Measurements from ENCODE around the gene MCCD1.
"Not testable (repeated sequence)": the region's sequence is repeated elsewhere in the genome, so short reads cannot be mapped to it uniquely, and the experiment has no call there.

DNA sequence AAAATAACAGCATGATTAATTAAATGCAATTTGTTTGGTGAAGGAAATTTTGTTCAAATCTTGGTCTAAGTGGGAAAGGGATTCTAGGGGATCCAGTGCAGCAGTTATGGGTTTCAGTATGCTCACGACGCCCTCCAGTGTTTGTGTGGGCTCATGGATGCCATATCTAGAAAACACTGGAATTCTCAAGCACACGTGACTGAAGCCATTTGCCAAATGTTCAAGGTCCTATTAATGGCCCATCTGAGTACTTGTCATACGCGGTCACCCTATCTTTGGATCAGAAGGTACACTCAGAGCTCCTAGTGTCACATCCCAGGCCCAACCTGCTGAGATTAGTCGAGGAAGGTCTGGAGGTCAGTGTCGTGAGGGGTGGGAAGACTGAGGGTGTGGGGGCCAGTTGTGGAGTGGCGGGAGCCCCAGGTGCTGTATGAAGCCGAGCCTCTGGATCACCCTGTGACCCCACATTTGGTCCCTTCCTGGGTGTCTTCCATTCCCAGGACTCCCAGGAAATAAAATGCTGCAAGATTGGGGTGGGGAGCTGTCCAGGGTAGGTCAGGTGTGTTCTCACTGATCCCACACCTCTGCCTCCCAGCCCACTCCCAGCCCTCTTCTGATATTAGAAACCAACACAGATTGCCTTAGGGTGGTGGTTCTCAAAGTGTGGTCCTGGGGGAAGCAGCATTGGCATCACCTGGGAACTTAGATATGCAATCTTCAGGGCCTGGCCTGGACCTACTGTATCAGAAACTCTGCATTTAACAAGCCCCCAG, 42.5 kb upstream of the MCCD1 start:
- TF ChIP-seq CTCF (IDR thresholded peaks at IDR 0.05; ENCODE audit: insufficient read depth, low read length, poor library complexity, severe bottlenecking); EZH2phosphoT487 (conservative IDR thresholded peaks at IDR 0.05; ENCODE audit: low read length): not testable (repeated sequence)

All from SU-DHL-6 (cell line).